ENCODE measurements around the gene TMEM39A.
A peak's percentile ranks its signal among the peaks of the same experiment; 100 is the strongest.

TMEM39A gene

DNA sequence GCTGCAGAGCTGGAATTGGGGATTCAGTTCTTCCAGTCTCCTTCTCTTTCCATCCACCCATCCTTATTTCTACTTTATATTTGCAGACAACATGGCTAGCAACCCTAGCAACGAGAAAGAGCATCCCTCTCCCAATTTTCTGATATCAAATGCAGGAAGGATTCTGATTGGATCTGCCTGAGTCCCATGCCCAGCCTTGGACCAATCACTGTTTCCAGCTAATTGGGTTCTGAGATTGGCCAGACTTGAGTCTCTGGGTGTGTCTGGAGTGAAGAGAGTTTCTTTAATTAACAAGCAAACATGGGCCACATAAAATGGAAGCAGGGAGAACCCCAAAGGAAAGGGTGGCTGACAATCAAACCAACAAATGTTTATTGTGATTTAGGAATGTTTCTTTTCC is 60.6 kb downstream of the TMEM39A start:
- TF ChIP-seq, protein P1, sequence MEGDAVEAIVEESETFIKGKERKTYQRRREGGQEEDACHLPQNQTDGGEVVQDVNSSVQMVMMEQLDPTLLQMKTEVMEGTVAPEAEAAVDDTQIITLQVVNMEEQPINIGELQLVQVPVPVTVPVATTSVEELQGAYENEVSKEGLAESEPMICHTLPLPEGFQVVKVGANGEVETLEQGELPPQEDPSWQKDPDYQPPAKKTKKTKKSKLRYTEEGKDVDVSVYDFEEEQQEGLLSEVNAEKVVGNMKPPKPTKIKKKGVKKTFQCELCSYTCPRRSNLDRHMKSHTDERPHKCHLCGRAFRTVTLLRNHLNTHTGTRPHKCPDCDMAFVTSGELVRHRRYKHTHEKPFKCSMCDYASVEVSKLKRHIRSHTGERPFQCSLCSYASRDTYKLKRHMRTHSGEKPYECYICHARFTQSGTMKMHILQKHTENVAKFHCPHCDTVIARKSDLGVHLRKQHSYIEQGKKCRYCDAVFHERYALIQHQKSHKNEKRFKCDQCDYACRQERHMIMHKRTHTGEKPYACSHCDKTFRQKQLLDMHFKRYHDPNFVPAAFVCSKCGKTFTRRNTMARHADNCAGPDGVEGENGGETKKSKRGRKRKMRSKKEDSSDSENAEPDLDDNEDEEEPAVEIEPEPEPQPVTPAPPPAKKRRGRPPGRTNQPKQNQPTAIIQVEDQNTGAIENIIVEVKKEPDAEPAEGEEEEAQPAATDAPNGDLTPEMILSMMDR (IDR thresholded peaks at IDR 0.05) = no peak
- peaks cover 5% of the 10 kb centered on the region for H3K36me3 Mint-ChIP-seq (ENCODE audit: low read depth)
- peaks cover 14% of the 10 kb centered on the region for H3K4me1 Mint-ChIP-seq
- peak overlapping the region; percentile 40 for H3K27ac Mint-ChIP-seq
- H3K27me3 Mint-ChIP-seq (ENCODE audit: low read depth, poor library complexity) = peaks cover 4% of the 10 kb centered on the region
- H3K4me3 Mint-ChIP-seq = no peak overlapping the region
- no peak for DNase-seq
- no peaks in the 10 kb centered on the region for H3K9me3 Mint-ChIP-seq

DNA sequence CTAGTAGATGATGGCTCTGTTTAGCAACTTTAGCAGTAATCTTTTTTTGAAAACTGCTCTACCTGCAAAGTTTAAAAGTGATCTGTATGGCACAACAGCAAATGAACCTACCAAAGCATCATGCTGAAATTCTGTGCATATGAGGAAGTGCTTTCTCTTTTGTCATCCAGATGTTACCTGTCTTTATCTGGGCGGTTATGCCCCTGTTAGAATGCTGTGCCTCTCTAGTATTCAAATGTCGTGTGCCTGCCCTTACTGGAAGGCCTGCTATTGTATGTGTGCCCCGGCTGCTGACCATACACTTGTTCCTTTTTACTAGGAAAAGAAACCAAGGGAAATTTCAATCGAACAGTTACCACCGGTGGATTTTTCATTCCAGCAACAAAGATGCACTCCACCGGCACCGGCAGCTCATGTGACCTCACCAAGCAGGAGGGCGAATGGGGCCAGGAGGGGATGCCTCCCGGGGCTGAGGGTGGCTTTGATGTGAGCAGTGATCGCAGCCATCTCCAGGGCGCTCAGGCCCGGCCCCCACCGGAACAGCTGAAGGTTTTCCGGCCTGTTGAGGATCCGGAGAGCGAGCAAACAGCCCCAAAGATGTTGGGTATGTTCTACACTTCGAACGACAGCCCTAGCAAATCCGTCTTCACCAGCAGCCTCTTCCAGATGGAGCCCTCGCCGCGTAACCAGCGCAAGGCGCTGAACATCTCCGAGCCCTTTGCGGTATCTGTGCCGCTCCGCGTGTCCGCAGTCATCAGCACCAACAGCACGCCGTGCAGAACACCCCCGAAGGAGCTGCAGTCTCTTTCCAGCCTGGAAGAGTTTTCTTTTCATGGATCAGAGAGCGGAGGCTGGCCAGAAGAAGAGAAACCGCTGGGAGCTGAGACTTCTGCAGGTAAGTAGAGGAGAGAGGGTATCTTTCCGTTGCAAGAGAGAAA is 61.6 kb downstream of the TMEM39A start:
- Mint-ChIP-seq H3K27ac (no peak overlapping the region), H3K9me3 (no peaks in the 10 kb centered on the region), H3K4me3 (no peak overlapping the region), H3K36me3 (ENCODE audit: low read depth) (peaks cover 5% of the 10 kb centered on the region), H3K4me1 (peaks cover 14% of the 10 kb centered on the region), H3K27me3 (ENCODE audit: low read depth, poor library complexity) (peaks cover 4% of the 10 kb centered on the region)
- DNase-seq = peak; percentile 9
- TF ChIP-seq, protein P1 (IDR thresholded peaks at IDR 0.05) = no peak

DNA sequence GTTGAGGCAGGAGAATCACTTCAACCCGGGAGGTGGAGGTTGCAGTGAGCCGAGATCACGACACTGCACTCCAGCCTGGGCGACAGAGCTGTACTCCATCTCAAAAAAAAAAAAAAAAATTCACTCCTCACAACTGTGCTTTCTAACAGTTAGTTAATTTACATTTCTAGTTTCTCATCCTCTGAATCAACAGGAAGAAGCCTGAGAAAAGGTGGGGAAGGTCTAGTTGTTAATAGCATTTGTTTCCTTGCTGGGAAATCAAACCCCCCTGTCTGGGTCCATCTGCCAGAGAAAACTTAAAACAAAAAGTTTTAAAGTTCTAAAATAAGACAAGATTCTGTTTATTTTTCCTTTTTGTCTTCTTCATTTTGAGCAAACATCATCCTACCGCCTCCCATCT is 62.3 kb downstream of the TMEM39A start:
- Mint-ChIP-seq H3K36me3 (ENCODE audit: low read depth) (peaks cover 5% of the 10 kb centered on the region), H3K27me3 (ENCODE audit: low read depth, poor library complexity) (peaks cover 4% of the 10 kb centered on the region), H3K4me1 (peaks cover 14% of the 10 kb centered on the region), H3K27ac (no peak overlapping the region), H3K4me3 (no peak overlapping the region), H3K9me3 (no peaks in the 10 kb centered on the region)
- TF ChIP-seq, protein P1 (IDR thresholded peaks at IDR 0.05) = no peak
- no peak for DNase-seq

DNA sequence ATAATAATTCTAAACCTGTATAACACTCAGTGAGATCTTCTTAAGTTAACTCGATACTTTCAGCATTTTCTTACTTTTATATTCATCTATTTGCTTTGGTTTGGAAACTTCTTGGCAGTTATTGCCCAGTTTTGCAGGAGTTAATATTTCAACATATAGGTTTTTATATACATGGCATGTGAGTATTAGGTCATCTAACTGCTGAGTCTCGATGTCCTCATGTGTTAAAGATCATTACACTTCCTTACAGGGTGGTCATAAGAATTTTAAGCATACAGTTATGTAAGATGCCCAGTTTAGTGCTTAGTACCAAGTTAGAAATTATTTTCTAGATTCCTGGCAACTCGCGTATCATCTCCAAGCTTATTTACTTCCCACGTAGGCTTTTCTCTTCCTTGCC is 62.9 kb downstream of the TMEM39A start:
- peaks cover 6% of the 10 kb centered on the region for H3K27me3 Mint-ChIP-seq (ENCODE audit: low read depth, poor library complexity)
- H3K27ac Mint-ChIP-seq = no peak overlapping the region
- TF ChIP-seq, protein P1 (IDR thresholded peaks at IDR 0.05) = no peak
- peaks cover 5% of the 10 kb centered on the region for H3K36me3 Mint-ChIP-seq (ENCODE audit: low read depth)
- DNase-seq = no peak
- no peaks in the 10 kb centered on the region for H3K9me3 Mint-ChIP-seq
- H3K4me3 Mint-ChIP-seq = no peak overlapping the region
- peaks cover 14% of the 10 kb centered on the region for H3K4me1 Mint-ChIP-seq

DNA sequence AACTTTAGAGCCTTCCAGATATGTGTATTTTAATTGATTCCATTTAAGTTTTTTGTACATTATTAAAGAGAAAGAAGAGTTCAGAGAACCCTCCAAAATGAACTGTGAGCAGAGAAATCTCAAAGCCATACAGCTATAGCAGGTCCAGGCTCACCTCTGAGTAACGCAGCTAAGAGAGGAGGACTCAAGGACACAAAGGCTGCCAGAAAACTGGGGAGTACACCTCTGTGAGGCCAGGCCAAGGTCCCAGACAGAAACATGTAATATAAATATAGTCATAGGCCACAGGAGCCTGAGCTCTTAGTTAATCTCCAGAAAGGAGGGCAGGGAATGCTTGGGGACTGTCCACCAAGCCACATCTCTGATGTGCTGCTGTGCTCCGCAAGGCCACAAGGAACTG is 66.5 kb downstream of the TMEM39A start:
- Mint-ChIP-seq H3K9me3 (no peaks in the 10 kb centered on the region), H3K4me3 (no peak overlapping the region), H3K27me3 (ENCODE audit: low read depth, poor library complexity) (peaks cover 3% of the 10 kb centered on the region), H3K36me3 (ENCODE audit: low read depth) (peaks cover 10% of the 10 kb centered on the region), H3K4me1 (peaks cover 8% of the 10 kb centered on the region), H3K27ac (no peak overlapping the region)
- no peak for DNase-seq
- TF ChIP-seq, protein P1 (IDR thresholded peaks at IDR 0.05) = no peak

DNA sequence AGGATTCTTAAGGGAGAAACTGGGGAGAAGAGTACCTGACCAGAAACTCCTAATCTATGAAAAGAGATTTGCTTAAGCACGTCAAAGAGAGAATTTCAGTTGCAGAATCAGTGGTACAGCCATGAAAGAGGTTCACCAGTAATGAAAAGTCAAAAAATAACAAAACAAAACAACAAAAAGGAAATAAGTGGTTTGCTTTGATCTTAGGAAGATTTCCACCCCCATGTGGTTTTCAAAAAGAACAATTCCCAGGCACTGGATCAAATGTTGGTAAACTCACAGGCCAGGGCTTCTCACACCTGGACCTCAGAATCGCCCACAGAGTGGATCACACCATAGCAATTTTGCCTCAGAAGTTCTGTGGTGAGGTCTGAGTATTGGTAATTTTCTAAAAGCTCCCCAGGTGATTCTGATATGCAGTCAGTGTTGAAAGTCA is 67.5 kb downstream of the TMEM39A start:
- Mint-ChIP-seq H3K9me3 (no peaks in the 10 kb centered on the region), H3K36me3 (ENCODE audit: low read depth) (peaks cover 5% of the 10 kb centered on the region), H3K27ac (peak overlapping the region; percentile 32)

More for the DNA sequence above, 67.5 kb downstream of the TMEM39A start:
- TF ChIP-seq, protein P1 (IDR thresholded peaks at IDR 0.05) = no peak
- Mint-ChIP-seq H3K27me3 (ENCODE audit: low read depth, poor library complexity) (peaks cover 3% of the 10 kb centered on the region), H3K4me3 (no peak overlapping the region), H3K4me1 (no peaks in the 10 kb centered on the region)
- no peak for DNase-seq
